K562 (cell line): ENCODE results near the gene TOPORS. TPM values are rescaled to one million over a fixed set of nuclear protein-coding genes. Genes with fewer than 3 reads are reported as not detected.
A peak's percentile ranks its signal among the peaks of the same experiment; 100 is the strongest.

ENCODE experiments used
- MGA ChIP-seq: fragments of 450-650 bp; IDR thresholded peaks from 2 replicates; pipeline ENCODE4 v1.6.1; 2016; ENCODE audit warnings: mild to moderate bottlenecking, moderate library complexity
- MTA3 ChIP-seq: fragments of 450-650 bp; formaldehyde crosslinking; IDR thresholded peaks from 2 replicates; pipeline ENCODE4 v1.6.1; 2017; ENCODE audit warnings: mild to moderate bottlenecking, borderline replicate concordance
- PHF20 ChIP-seq: fragments of 450-650 bp; IDR thresholded peaks from 2 replicates; pipeline ENCODE4 v1.6.1; 2018; ENCODE audit not compliant: partially characterized antibody
- SREBF1 ChIP-seq: fragments of 150-350 bp; IDR thresholded peaks from 2 replicates; pipeline ENCODE4 v1.6.1; 2014; ENCODE audit warnings: antibody characterized with exemption, low read depth, low read length, borderline replicate concordance
- TEAD1 ChIP-seq, 2 experiments: fragments of 450-650 bp in 1 of 2; sonication (generic) in 1 of 2; formaldehyde crosslinking; IDR thresholded peaks; 2 replicates each; pipeline versions ENCODE4 v1.4.0 to v1.8.0; 2020 to 2022; ENCODE audit warnings: mild to moderate bottlenecking in 2 of 2, missing genetic modification reagents in 1 of 2
- ZNF589 ChIP-seq: fragments of 200-800 bp; sonication (Bioruptor generic); IDR thresholded peaks from 2 replicates; pipeline ENCODE4 v1.6.1; 2016; ENCODE audit warnings: low read depth, missing genetic modification characterization, missing compliant biosample characterization
- polyA plus RNA-seq, 8 experiments: library from polyadenylated mRNA; depleted of rRNA in 4 of 8; stranded (reverse) in 5 of 8; unstranded in 3 of 8; fragments of >200 nt; fragmentation: Nextera tagmentation in 2 of 8; fragmentation: Illumina TruSeq in 1 of 8; extraction: Ambion mirVana in 2 of 8; extraction: Trizol in 1 of 8; gene quantifications; 2 replicates each; pipeline versions ENCODE4 v1.2.1 to v1.2.3, GENCODE V29; 2011 to 2014; ENCODE audit warnings: inconsistent platforms in 1 of 8, missing spikeins in 1 of 8
- total RNA-seq, 7 experiments: library from RNA; depleted of rRNA in 6 of 7; stranded (reverse); fragments of >200 nt in 6 of 7; fragmentation: Illumina TruSeq in 2 of 7; extraction: Trizol in 2 of 7; gene quantifications; 2 replicates each; pipeline versions ENCODE4 v1.2.1 to v1.2.3, GENCODE V29; 2011 to 2021; ENCODE audit warnings: low replicate concordance in 1 of 7

Gene TOPORS
- total and polyA plus RNA-seq, 9 of the 15 experiments (the other 6 are each of a cell fraction or from before 2014, with no cell fraction given) = 4.3 to 19.6 (median 9.9) TPM

- peak; percentile 24 for TF ChIP-seq MGA
- no peak for TF ChIP-seq PHF20
- 0 out of 2 replicates have a peak, but pooled peaks have one; percentile 5 for TF ChIP-seq MTA3
- no peak for TF ChIP-seq ZNF589 (CRISPR knock-in tag)
- no peak for TF ChIP-seq SREBF1
- no peak for TF ChIP-seq TEAD1 (CRISPR knock-in tag; IDR thresholded peaks at IDR 0.05)
Observed at GRCh38 chr9:32551276-32552051, 922 bp downstream of the TOPORS start (continued).
